Gastrocnemius medialis (tissue), 4 donors: Measurements from ENCODE around the gene TNS3. TPM values are rescaled to one million over a fixed set of nuclear protein-coding genes. Genes with fewer than 3 reads are reported as not detected.

Source experiments
- ATAC-seq, 2 donors: fragments of 150-250 bp; one replicate each; pipeline ENCODE4 v1.9.1; 2016
- DNase-seq, 2 donors: peaks; one replicate each; pipeline ENCODE4 v3.0.0-alpha.2; 2019
- H3K27ac ChIP-seq, 4 donors: fragments of 200-600 bp; sonication (generic); 1 replicate in 1 of 4; 2 replicates in 3 of 4; pipeline ENCODE4 v1.5.1; 2016 to 2018; ENCODE audit warnings: mild to moderate bottlenecking in 2 of 4, moderate library complexity in 1 of 4
- H3K27me3 ChIP-seq, 3 donors: fragments of 200-600 bp; sonication (generic) in 2 of 3; 1 replicate in 1 of 3; 2 replicates in 2 of 3; pipeline versions ENCODE4 v1.5.1 to v1.6.0; 2016 to 2019; ENCODE audit warnings: mild to moderate bottlenecking in 1 of 3, moderate library complexity in 1 of 3
- H3K36me3 ChIP-seq, 2 donors: fragments of 200-600 bp; sonication (generic) in 1 of 2; one replicate each; pipeline ENCODE4 v1.5.1; 2017 to 2018
- H3K4me1 ChIP-seq, 2 donors: fragments of 200-600 bp; sonication (generic) in 1 of 2; one replicate each; pipeline ENCODE4 v1.5.1; 2016 to 2017; ENCODE audit warnings: mild to moderate bottlenecking in 2 of 2
- H3K4me3 ChIP-seq, 4 donors: fragments of 200-600 bp; sonication (generic) in 3 of 4; 1 replicate in 1 of 4; 2 replicates in 3 of 4; pipeline ENCODE4 v1.5.1; 2016 to 2019; ENCODE audit warnings: mild to moderate bottlenecking in 2 of 4
- H3K9me3 ChIP-seq, 3 donors: fragments of 200-600 bp; sonication (generic) in 2 of 3; 1 replicate in 1 of 3; 2 replicates in 2 of 3; pipeline ENCODE4 v1.5.1; 2016 to 2019
- CTCF ChIP-seq, 5 experiments: fragments of 450-650 bp in 3 of 5; fragments of 200-600 bp in 2 of 5; sonication (generic) in 2 of 5; IDR thresholded peaks in 4 of 5; conservative IDR thresholded peaks in 1 of 5; 1 replicate in 4 of 5; 2 replicates in 1 of 5; pipeline ENCODE4 v1.5.1; 2016 to 2019; ENCODE audit warnings: antibody characterized with exemption in 5 of 5, mild to moderate bottlenecking in 3 of 5, moderate library complexity in 3 of 5
- POLR2A ChIP-seq, 2 donors: fragments of 450-650 bp; IDR thresholded peaks; one replicate each; pipeline ENCODE4 v1.6.1; 2017; ENCODE audit warnings: antibody characterized with exemption in 2 of 2, mild to moderate bottlenecking in 2 of 2, moderate library complexity in 2 of 2
- in situ Hi-C, 4 donors: fragments of 200-750 bp; cut with MboI; loops; one replicate each; pipeline versions ENCODE4 v1.15.0 to v1.8.0; 2017; ENCODE audit warnings: low sequenced_read_pairs in 4 of 4
- intact Hi-C: fragments of 100-400 bp; cut with DNase I; formaldehyde crosslinking; loops from one replicate; pipeline ENCODE4 v1.15.1; 2023; ENCODE audit warnings: low total_unique reads
- total RNA-seq, 4 donors: library from RNA; depleted of rRNA; stranded (reverse); fragments of >200 nt; gene quantifications; one replicate each; pipeline versions ENCODE4 v1.1.0 to v1.2.3, GENCODE V29; 2016

Gene TNS3
- total RNA-seq, 4 donors from 2014 or later: 39.4 to 64.3 (median 50.5) TPM

- H3K4me1 ChIP-seq: peaks cover 14 to 23% of the 10 kb centered on the region in 2 donors
- no peak for DNase-seq
- TF ChIP-seq POLR2A (IDR thresholded peaks at IDR 0.05): no peak
- no peak for TF ChIP-seq CTCF (IDR thresholded peaks at IDR 0.05 in 4 of 5, conservative IDR thresholded peaks at IDR 0.05 in 1 of 5)
- H3K27me3 ChIP-seq: no peaks in the 10 kb centered on the region
- ATAC-seq: no peak
- peak overlapping the region in 1 of 4 donors; percentile 35 for H3K27ac ChIP-seq
- H3K4me3 ChIP-seq: no peak overlapping the region
- in situ Hi-C loops: no loop called here
- H3K9me3 ChIP-seq: no peaks in the 10 kb centered on the region
- intact Hi-C loops: no loop called here
- H3K36me3 ChIP-seq: no peaks in the 10 kb centered on the region
Observed at GRCh38 chr7:47517821-47518480, 64.0 kb downstream of the TNS3 start.

DNA sequence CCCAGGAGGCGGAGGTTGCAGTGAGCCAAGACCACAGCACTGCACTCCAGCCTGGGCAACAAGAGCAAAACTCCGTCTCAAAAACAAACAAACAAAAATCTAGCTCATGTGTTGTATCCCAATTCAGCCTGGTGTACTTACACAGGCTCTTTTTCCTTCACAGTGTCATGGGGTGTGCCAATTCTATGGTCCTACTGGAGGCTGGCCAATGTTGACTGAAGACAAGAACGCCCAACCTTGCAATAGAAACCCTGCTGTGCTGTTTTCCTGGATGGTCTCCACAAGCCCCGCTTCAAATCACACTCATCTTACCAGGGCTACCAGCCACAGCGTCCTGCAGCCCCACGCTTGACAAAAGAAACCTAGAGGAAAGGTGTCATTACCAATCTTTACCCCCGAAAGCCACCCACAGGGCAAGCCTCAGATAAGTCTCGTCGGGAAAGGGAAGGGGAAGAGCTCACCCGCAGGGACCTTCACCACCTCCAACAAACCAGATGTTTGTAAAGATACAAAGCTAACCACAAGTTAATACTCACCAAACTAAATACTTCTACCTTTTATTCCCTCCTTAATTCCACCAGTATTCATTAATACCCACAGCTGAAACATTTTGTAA lies 64.8 kb downstream of the TNS3 start:
- ATAC-seq: no peak
- intact Hi-C loops (no loop called here), in situ Hi-C loops (no loop called here)
- no peaks in the 10 kb centered on the region for H3K27me3 ChIP-seq
- H3K27ac ChIP-seq: peak overlapping the region in 1 of 4 donors; percentile 31
- DNase-seq: no peak
- no peak for TF ChIP-seq CTCF (IDR thresholded peaks at IDR 0.05 in 4 of 5, conservative IDR thresholded peaks at IDR 0.05 in 1 of 5)
- TF ChIP-seq POLR2A (IDR thresholded peaks at IDR 0.05): no peak
- H3K9me3 ChIP-seq: no peaks in the 10 kb centered on the region
- H3K36me3 ChIP-seq: no peaks in the 10 kb centered on the region
- H3K4me3 ChIP-seq: no peak overlapping the region
- peaks cover 14 to 23% of the 10 kb centered on the region in 2 donors for H3K4me1 ChIP-seq

GRCh38 chr7:47516386-47516785 lies 65.5 kb downstream of the TNS3 start:
- TF ChIP-seq POLR2A (IDR thresholded peaks at IDR 0.05): no peak
- no peak for TF ChIP-seq CTCF (IDR thresholded peaks at IDR 0.05 in 4 of 5, conservative IDR thresholded peaks at IDR 0.05 in 1 of 5)
- intact Hi-C loops (no loop called here), in situ Hi-C loops (no loop called here)
- H3K4me1 ChIP-seq: peaks cover 14 to 27% of the 10 kb centered on the region in 2 donors
- DNase-seq: no peak
- H3K36me3 ChIP-seq: no peaks in the 10 kb centered on the region
- no peak overlapping the region for H3K27ac ChIP-seq
- no peaks in the 10 kb centered on the region for H3K9me3 ChIP-seq
- no peak overlapping the region for H3K4me3 ChIP-seq
- no peak for ATAC-seq
- no peaks in the 10 kb centered on the region for H3K27me3 ChIP-seq

DNA sequence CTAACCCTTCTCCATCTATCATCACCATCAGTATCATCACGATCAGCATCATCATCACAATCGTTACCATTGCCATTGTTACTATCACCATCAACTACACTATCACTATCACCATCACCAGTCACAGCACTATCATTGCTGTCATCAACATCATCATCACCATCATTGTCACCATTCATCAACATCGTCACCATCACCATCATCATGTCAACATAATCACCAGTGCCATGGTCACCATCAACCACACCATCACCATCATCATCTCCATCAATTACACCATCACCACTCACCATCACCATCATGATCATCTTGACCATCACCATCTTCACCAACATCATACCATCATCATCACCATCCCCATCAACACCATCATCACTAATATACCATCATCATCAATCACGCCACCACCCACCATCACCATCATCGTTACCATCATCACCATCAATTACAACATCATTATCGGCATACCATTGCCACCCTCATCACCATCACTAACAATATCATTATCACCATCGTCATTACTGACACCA lies 66.5 kb downstream of the TNS3 start:
- no peak for ATAC-seq
- H3K4me1 ChIP-seq: peaks cover 14 to 27% of the 10 kb centered on the region in 2 donors

More for the DNA sequence above, 66.5 kb downstream of the TNS3 start:
- in situ Hi-C loops (no loop called here), intact Hi-C loops (loop anchor here (1.0 kb wide), 1 partner anchor 19 kb away; no protein-coding TSS in a partner anchor)
- Histone ChIP-seq H3K27ac (no peak overlapping the region), H3K9me3 (no peaks in the 10 kb centered on the region), H3K27me3 (no peaks in the 10 kb centered on the region), H3K36me3 (no peaks in the 10 kb centered on the region), H3K4me3 (no peak overlapping the region)
- TF ChIP-seq CTCF (IDR thresholded peaks at IDR 0.05 in 4 of 5, conservative IDR thresholded peaks at IDR 0.05 in 1 of 5) (no peak), POLR2A (IDR thresholded peaks at IDR 0.05) (no peak)
- no peak for DNase-seq
